Heart left ventricle (tissue), 16 donors: Measurements from ENCODE around the gene TRIM4. TPM values are rescaled to one million over a fixed set of nuclear protein-coding genes. Genes with fewer than 3 reads are reported as not detected.
A peak's percentile ranks its signal among the peaks of the same experiment; 100 is the strongest.

Experiments used
- ATAC-seq, 4 donors: fragments of 200-7000 bp; cut with Tn5 transposase; one replicate each; pipeline ENCODE4 v1.9.1; 2020 to 2022; ENCODE audit warnings: moderate library complexity in 4 of 4, mild to moderate bottlenecking in 3 of 4, moderate number of reproducible peaks in 1 of 4
- DNase-seq, 5 donors: peaks; one replicate each; pipeline ENCODE4 v3.0.0-alpha.2; 2020
- H3K27ac ChIP-seq, 12 donors: fragments of 200-600 bp; sonication (generic) in 4 of 12; one replicate each; pipeline versions ENCODE4 v1.5.0 to v1.8.0; 2016 to 2022; ENCODE audit warnings: mild to moderate bottlenecking in 2 of 12
- H3K27me3 ChIP-seq, 9 donors: fragments of 200-600 bp; sonication (generic) in 2 of 9; one replicate each; pipeline versions ENCODE4 v1.5.1 to v1.8.0; 2016 to 2022; ENCODE audit warnings: mild to moderate bottlenecking in 3 of 9
- H3K36me3 ChIP-seq, 9 donors: fragments of 200-600 bp; sonication (generic) in 2 of 9; one replicate each; pipeline versions ENCODE4 v1.5.0 to v1.8.0; 2018 to 2022; ENCODE audit warnings: mild to moderate bottlenecking in 2 of 9
- H3K4me1 ChIP-seq, 12 donors: fragments of 200-600 bp; sonication (generic) in 4 of 12; one replicate each; pipeline versions ENCODE4 v1.5.0 to v1.8.0; 2016 to 2022; ENCODE audit warnings: mild to moderate bottlenecking in 3 of 12
- H3K4me3 ChIP-seq, 12 donors: fragments of 200-600 bp; sonication (generic) in 4 of 12; one replicate each; pipeline versions ENCODE4 v1.5.0 to v1.8.0; 2017 to 2022; ENCODE audit warnings: mild to moderate bottlenecking in 9 of 12, moderate library complexity in 4 of 12
- H3K9me3 ChIP-seq, 12 donors: fragments of 200-600 bp; sonication (generic) in 4 of 12; one replicate each; pipeline versions ENCODE4 v1.5.0 to v1.8.0; 2016 to 2022; ENCODE audit warnings: mild to moderate bottlenecking in 1 of 12
- POLR2A ChIP-seq, 2 donors: fragments of 450-650 bp; IDR thresholded peaks; one replicate each; pipeline ENCODE4 v1.6.1; 2017; ENCODE audit warnings: antibody characterized with exemption in 2 of 2, mild to moderate bottlenecking in 2 of 2, moderate library complexity in 2 of 2
- WGBS, 4 donors: extraction: QIAGEN DNeasy Blood & Tissue Kit in 2 of 4; methylation state at CpG; one replicate each; pipeline versions ENCODE4 v1.1.5 to v1.1.7; 2013 to 2018; 5-methylcytosine and 5-hydroxymethylcytosine counted together
- intact Hi-C, 10 donors: fragments of 100-400 bp; cut with DNase I; formaldehyde crosslinking; loops; one replicate each; pipeline versions ENCODE4 v1.11.1 to v1.14.2; 2022
- polyA plus RNA-seq, 2 donors: library from polyadenylated mRNA; stranded (reverse); fragments of 200-250 nt; gene quantifications; one replicate each; pipeline ENCODE4 v1.2.3, GENCODE V29; 2013
- total RNA-seq, 9 donors: library from RNA; depleted of rRNA in 2 of 9; stranded (reverse); fragments of >200 nt in 2 of 9; fragmentation: NEBNext Ultra II Directional in 3 of 9; extraction: Animal tissue kit (Norgen Biotek cat#: 25700) in 3 of 9; gene quantifications; one replicate each; pipeline versions ENCODE4 v1.1.0 to v1.2.4, GENCODE V29; 2016 to 2023
- TF ChIP-seq, protein P1 (sequence below), 12 donors: fragments of 200-600 bp; sonication (generic) in 4 of 12; IDR thresholded peaks; one replicate each; pipeline versions ENCODE4 v1.5.0 to v1.8.0; 2018 to 2022; ENCODE audit warnings: antibody characterized with exemption in 12 of 12, mild to moderate bottlenecking in 5 of 12
- donor health status: ischemic (EF 13 %, LVEDD 7.1; RV severe dilation, severe dysfunction).
- donor health status: healthy with polysubstance abuse.
- donor health status: DM: no; HTN: yes; CAD: no.
- donor health status: DM: no; HTN: no; CAD: no.
- donor health status: ischemic (EF 25% LVEDD 6.9; RV normal size, moderate dysfunction).
- donor health status: ischemic (EF 25% LVEDD 5.7; RV mildly dilated, moderate dysfunction).
- donor health status: healthy.
- donor health status: DM: yes; HTN: yes; CAD: no.
- donor health status: ischemic (EF 35%, LVEDD 5.7; RV mildly dilated, moderate dysfunction).
- donor health status: nonischemic (EF 11% LVEDD 7.7; RV severe dilation, severe dysfunction).
- donor health status: DM: yes; HTN: yes; CAD: no.
- donor health status: PGD.
- donor health status: ischemic (EF 29% LVEDD 5.4; RV normal size, mild dysfunction).
- donor health status: nonischemic (EF 23%, LVEDD 6.1; RV moderate dilation, normal function).

TRIM4 gene
- total and polyA plus RNA-seq, 11 donors, result 4.7 to 13.5 (median 6.9) TPM

- H3K27ac ChIP-seq, result peak overlapping the region; percentile 51 to 97 (median 92)
- H3K27me3 ChIP-seq, result no peaks in the 10 kb centered on the region
- peaks cover 0 to 33% (median 26%) of the 10 kb centered on the region in 9 donors for H3K36me3 ChIP-seq
- H3K4me1 ChIP-seq, result peaks cover 9 to 42% (median 31%) of the 10 kb centered on the region in 12 donors
- ATAC-seq (peak in 1 of 4 donors; percentile 35), DNase-seq (no peak)
- no peak for TF ChIP-seq POLR2A (IDR thresholded peaks at IDR 0.05)
- TF ChIP-seq, protein P1, sequence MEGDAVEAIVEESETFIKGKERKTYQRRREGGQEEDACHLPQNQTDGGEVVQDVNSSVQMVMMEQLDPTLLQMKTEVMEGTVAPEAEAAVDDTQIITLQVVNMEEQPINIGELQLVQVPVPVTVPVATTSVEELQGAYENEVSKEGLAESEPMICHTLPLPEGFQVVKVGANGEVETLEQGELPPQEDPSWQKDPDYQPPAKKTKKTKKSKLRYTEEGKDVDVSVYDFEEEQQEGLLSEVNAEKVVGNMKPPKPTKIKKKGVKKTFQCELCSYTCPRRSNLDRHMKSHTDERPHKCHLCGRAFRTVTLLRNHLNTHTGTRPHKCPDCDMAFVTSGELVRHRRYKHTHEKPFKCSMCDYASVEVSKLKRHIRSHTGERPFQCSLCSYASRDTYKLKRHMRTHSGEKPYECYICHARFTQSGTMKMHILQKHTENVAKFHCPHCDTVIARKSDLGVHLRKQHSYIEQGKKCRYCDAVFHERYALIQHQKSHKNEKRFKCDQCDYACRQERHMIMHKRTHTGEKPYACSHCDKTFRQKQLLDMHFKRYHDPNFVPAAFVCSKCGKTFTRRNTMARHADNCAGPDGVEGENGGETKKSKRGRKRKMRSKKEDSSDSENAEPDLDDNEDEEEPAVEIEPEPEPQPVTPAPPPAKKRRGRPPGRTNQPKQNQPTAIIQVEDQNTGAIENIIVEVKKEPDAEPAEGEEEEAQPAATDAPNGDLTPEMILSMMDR (IDR thresholded peaks at IDR 0.05), result no peak
- WGBS, 4 donors, result 37 to 53% (median 50%) methylated on average over 4 of the region's 4 CpGs
- peak overlapping the region; percentile 57 to 97 (median 81) for H3K4me3 ChIP-seq
- intact Hi-C loops, result loop anchor here in 7 of 10 donors (2.0 to 10.0 kb wide), 7 partner anchors 68 to 305 kb away; partner anchors contain the start of genes ZNF3 (in 5 of the 7), COPS6 (in 3 of the 7) and ZSCAN25 (in 1 of the 7)
- no peaks in the 10 kb centered on the region for H3K9me3 ChIP-seq
Observed at GRCh38 chr7:99919814-99920112, 433 bp upstream of the TRIM4 start.

DNA sequence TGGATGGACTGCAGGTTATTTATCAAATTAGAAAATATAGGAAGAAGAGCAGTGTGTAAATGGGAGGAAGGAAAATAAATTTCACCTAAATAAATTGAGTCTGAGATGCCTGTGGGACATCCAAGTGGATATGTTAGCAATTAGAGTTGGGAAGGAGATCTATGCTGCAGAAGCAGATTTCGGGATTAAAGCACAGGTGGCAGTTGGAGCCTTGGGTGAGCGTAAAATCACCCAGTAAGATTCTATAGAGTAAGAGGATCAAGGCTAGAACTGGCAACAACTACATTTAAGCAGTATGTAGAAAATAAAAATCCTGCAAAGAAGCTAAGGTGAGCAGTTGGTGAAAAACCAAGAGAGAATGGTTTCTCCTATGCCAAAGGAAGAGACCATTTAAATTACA is 8.4 kb downstream of the TRIM4 start:
- Histone ChIP-seq H3K36me3 (peaks cover 0 to 85% (median 50%) of the 10 kb centered on the region in 9 donors), H3K9me3 (no peaks in the 10 kb centered on the region), H3K4me1 (peaks cover 0 to 18% (median 2%) of the 10 kb centered on the region in 12 donors), H3K27me3 (no peaks in the 10 kb centered on the region), H3K4me3 (no peak overlapping the region), H3K27ac (no peak overlapping the region)
- no peak for TF ChIP-seq POLR2A (IDR thresholded peaks at IDR 0.05)
- TF ChIP-seq, protein P1 (IDR thresholded peaks at IDR 0.05), result no peak
- WGBS, 4 donors, result 93 to 98% (median 97%) methylated on average over 2 of the region's 2 CpGs
- no peak for ATAC-seq
- intact Hi-C loops, result loop anchor here in 4 of 10 donors (5.0 to 10.0 kb wide), 5 partner anchors 81 to 296 kb away; partner anchors contain the start of genes COPS6 (in 3 of the 4), ZNF3 (in 3 of the 4), MBLAC1 (in 1 of the 4) and ZSCAN25 (in 1 of the 4)
- no peak for DNase-seq

DNA sequence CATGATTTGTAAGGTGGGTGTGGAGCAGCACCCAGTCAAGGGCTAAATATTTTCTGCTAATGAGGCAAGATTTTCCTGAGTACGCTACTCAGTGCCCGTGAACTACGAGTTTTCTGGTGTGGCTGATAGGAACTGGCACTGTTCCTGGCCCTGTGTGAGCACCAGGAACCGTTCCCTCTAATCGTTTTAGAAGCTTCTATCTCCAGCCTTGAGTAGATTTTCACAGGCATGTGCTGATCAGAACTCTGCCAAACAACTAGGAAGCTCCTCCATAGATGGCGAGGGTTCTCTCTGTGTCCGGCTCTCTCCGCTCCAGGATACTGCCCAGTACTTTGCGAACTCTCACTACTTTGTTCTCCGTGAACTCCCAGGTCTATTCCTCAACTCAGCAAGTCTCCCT is 17.7 kb downstream of the TRIM4 start:
- Histone ChIP-seq H3K4me1 (peaks cover 0 to 13% (median 0%) of the 10 kb centered on the region in 12 donors), H3K4me3 (no peak overlapping the region), H3K36me3 (peaks cover 0 to 87% (median 71%) of the 10 kb centered on the region in 9 donors), H3K27ac (peak overlapping the region in 10 of 12 donors; percentile 3 to 69 (median 44)), H3K27me3 (no peaks in the 10 kb centered on the region), H3K9me3 (no peaks in the 10 kb centered on the region)
- DNase-seq (peak in 4 of 5 donors; percentile 24 to 54 (median 32)), ATAC-seq (peak; percentile 85 to 90 (median 88))
- WGBS, 4 donors, result 61 to 69% (median 64%) methylated on average over 10 of the region's 10 CpGs
- intact Hi-C loops, result loop anchor here in 2 of 10 donors (10.0 kb wide), 1 partner anchor 267 kb away; no protein-coding TSS in a partner anchor
- TF ChIP-seq POLR2A (IDR thresholded peaks at IDR 0.05), result no peak
- TF ChIP-seq, protein P1 (IDR thresholded peaks at IDR 0.05), result no peak

DNA sequence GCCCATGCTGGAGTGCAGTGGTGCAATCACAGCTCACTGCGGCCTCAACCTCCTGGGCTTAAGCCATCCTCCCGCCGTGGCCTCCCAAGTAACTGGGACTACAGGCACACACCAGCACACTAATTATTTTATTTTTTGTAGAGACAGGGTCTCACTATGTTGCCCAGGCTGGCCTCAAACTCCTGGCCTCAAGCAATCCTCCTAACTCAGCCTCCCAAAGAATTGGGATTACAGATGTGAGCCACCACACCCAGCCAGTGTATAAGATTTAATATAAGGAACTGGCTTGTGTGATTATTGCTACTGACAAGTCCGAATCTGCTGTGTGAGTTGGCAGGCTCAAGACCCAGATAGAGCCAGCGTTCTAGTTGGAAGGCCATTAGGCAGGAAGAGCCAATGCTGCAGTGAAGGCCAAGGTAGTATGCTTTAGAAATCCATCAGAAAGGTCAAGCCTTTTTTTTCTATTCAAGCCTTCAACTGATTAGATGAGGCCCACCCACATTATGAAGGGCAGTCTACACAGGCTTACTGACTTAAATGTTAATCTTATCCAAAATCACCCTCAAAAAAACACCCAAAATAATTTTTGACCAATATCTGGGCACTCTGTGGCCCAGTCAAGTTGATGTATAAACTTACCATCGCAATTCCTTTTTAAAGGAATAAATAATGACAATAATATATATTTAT is 19.4 kb downstream of the TRIM4 start:
- Histone ChIP-seq H3K27me3 (no peaks in the 10 kb centered on the region), H3K9me3 (no peaks in the 10 kb centered on the region), H3K4me3 (no peak overlapping the region), H3K36me3 (peaks cover 0 to 71% (median 55%) of the 10 kb centered on the region in 9 donors), H3K27ac (no peak overlapping the region), H3K4me1 (peaks cover 0 to 13% (median 0%) of the 10 kb centered on the region in 12 donors)
- intact Hi-C loops, result loop anchor here in 2 of 10 donors (10.0 kb wide), 1 partner anchor 265 kb away; no protein-coding TSS in a partner anchor
- WGBS, 4 donors, result 97 to 99% (median 98%) methylated on average over 6 of the region's 6 CpGs
- DNase-seq (no peak), ATAC-seq (no peak)
- TF ChIP-seq, protein P1 (IDR thresholded peaks at IDR 0.05), result no peak
- no peak for TF ChIP-seq POLR2A (IDR thresholded peaks at IDR 0.05)
